ENCODE measurements around the gene WAC.

WAC gene

DNA sequence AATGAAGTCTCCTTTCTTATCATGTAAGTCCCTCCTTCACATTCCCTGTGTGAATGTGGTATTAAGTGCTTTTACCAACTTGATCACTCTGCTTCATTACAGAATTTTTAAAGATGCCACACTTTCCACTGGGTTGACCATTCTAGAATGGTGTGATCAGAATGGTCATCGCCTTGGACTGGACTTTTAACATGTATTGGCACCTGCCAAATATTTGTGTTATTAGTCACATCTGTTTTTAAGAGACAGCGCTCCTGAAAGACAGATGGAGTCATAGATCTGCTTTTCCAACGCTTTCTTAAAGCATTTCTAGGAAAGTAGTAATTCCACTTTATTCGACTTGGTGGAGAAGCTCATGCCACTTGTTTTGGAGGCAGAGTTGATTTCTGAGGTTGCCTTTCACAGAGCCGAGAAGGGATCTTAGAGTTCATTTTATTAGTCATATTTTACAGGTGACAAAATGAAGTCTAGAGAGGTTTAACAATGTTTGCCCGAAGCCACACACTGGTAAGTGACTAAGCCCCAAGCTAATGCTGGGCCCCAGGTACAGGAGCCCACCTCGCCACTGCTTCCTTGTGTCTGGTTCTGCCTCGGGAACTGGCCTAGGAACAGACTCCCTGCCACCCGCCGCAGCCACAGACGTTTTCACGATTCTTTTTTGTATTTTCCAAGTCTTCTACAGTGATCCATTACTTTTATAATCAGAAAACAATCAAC lies 134.0 kb downstream of the WAC start:
- no peak for DNase-seq (ENCODE audit: low spot score)

DNA sequence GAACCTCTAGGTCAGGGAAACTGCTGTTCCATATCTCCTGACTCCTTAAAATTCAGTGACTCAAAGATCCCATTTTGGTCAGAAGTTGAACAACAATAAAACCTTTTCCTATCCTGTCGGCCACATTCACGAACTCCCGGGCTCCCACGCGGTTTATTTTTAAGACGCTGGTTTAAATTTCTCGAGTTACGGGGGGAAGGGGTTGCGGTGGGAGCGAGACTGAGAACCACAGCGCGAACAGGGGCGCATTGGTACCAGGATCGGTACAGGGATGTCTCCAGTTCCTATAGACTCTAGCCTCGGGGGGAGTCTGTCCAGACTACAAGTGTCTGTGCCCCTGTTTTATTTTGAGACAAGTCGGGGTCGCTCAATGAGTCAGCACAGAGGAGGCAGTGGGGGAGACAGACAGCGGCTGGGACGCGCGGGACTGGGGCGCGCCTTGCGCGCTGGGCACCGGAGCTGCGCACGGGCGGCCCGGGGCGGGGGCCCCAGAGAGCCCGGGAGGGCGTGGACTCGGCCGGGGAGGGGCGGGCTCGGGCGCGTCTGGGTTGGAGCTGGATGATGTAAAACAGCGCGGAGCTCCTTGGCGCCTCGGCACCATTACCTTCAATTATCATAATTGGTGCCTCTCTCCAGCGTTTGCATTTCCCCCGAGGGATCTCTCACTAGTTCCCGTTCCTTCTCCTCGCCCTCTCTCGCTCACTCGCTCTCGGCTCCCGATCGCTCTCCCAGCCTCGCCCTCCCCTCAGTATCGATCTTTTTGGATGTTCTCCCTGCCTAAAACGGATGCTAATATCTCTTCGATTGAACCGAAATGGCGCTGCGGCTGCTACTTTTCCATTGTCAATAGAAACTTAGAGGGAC lies 135.7 kb downstream of the WAC start:
- no peak for DNase-seq (ENCODE audit: low spot score)

DNA sequence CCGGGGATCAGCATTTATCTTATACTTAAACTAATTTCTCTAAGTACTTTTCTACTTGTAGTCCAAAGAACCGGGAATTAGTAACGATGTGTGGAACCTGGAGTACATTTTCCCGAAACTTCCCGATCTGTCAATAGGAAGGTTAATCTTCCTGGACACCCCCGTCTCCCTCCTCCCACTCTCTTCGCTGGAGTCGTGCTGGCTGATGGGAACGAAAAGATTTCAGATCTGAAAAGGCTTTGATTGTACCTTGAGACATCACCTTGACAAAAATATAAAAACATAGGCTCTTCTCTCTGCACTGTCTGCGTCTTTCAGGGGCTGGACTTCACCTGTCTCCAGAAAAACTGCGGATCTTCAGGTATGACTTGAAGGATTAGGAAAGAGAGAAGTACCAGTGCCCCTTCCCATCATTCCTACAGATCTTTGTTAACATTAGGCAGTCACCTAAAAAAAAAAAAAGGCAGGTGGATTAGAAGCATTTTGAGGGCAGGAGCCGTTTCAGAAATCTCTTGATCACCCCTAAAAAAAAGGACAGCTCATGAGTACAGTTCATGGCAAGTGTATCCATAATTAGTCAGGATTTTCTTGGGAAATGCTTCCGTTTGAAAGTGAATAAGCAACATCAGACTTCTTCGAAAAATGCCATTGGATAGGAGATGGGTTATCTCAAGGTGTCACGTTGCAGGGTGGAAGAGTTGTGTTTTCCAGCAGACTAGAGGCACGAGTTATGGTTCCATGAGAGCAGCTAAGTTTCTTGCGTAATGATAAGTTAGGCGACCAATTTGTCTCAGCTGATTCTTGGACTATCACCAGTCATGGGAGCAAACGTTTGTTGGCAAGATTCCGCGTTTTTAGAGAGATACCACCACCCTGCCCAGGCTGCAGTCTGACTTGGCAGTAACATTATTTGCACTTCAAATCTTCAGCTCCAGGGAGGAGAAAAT lies 136.6 kb downstream of the WAC start:
- DNase-seq (ENCODE audit: low spot score) = no peak
